HG02588 (cell line): ENCODE data around the gene CYSRT1.

ENCODE experiments used
- ATAC-seq: cut with Tn5 transposase; IDR thresholded peaks from one replicate; pipeline ENCODE4 v1.9.1; 2021; ENCODE audit warnings: mild to moderate bottlenecking, moderate library complexity; ENCODE audit not compliant: unreplicated experiment

Gene CYSRT1

GRCh38 chr9:137189297-137190295, 35.4 kb upstream of the CYSRT1 start:
- no peak for ATAC-seq

DNA sequence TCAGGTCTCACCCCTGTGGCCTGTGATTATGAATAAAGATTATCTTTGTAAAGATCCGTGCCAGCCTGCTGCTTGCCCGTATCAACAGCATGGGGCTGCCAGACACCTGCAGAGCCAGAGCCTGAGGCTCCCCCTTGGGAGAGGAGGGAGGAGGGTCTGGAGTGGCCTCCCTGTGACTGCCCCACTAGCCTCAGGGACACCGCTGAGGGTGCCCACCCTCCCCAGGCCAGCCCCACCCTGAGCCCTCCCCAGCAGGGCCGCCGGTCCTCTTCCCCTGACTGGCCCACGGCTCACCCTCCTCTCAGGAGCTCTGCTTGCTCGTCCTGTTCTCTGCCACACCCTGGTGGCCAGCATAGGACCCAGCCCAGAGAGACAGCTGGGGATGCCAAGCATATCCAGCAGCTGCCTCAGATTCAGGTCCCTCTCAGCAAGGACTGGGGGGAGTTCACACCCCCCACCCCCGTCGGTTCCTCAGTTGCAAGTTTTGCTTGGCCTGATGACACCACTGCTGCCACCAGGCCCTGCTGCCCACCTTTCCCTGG, 34.6 kb upstream of the CYSRT1 start:
- no peak for ATAC-seq

DNA sequence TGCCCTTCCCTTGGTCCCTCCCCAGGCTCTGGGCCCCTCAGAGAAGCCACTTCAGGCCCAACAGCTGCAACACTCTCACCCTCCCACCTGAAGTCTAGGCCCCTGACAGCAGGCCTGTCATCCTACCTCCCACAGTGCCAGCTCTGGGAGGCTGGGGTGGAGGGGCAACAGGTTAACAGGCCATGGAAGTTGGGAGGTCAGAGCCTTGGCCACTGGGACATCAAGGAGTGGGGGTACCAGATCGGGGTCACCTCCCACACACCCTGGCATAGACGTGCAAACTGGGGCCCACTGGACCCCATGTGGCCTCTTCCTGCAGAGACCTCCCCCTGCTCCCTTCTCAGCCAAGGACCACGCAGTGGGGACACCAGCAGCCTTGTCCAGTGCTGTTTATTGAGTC, 33.7 kb upstream of the CYSRT1 start:
- ATAC-seq = no peak

DNA sequence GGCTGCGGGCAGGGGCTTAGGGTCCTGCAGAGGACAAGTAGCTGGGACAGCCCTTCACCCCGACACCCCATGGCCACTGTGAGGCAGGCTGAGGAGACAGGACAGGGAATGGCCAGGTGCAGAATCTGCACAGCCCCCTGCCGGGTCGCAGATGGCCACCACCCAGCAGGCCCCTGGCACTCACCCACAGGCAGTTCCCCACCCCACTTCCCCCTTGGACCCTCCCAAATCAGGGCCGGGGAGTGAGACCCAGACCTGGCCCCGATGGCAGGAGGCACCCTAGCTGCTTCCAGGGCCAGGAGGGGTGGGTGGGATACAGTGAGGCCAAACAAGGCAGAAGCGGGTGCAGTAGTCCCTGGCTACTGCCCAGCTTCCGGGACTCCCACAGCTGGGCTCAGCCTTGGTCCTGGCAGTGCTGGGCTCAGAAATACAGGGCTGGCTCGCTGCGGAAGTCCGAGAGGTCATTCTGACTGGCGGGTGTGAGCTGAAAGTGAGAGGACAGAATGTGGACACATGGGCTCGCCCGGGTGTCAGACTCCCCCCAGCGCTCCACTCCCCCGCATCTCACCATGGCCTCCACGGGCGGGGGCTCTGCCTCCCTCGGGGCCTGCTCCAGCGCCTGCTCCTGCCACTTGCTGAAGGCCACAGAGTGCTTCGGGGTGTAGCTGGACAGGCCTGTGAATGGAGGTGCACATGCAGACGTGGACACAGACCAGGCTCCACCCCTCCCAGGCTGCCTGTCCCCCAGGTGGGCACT, 33.1 kb upstream of the CYSRT1 start:
- ATAC-seq = no peak

- no peak for ATAC-seq
These were observed 32.6 kb upstream of the CYSRT1 start for GRCh38 chr9:137192448-137192780.

DNA sequence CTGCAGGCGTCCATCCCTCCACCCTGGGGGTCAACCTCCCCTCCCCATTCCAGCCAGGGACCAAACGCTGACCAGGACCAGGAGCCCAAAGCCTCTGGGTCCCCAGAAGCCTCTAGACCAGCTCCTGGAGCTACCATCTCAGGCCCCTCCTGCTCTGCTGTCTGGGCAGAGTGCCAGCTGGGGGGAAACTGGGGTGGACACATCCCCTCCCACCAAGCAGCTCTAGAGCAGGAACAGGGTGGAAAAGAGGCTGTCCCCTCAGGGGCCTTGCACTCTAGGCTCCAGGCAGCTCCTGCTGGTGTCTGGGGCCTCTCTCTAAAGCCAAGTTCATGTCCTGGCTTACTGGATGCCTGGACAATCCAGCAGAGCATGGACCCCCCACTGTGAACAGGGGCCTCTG, 32.1 kb upstream of the CYSRT1 start:
- no peak for ATAC-seq

- no peak for ATAC-seq
These were observed 31.2 kb upstream of the CYSRT1 start for GRCh38 chr9:137193771-137194170.

DNA sequence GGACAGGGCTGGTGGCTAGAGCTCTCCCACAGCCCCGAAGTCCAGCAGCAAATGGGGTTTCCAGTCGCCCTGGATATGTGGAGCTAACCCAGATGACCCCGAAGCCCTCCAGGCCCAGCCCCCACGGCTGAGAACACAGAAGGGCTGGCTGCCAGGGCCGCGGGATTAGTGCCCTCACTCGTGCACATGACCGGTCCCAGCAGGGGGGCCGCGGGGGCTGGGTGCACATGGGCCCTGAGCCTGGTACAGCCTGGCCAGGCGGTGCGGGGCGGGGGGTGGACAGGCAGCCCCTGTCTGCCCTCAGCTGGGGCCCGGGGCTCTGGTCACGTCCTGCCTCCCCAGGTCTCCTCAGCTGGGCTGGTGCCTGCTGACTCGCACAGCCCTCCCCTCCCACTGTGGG, 30.6 kb upstream of the CYSRT1 start:
- ATAC-seq = no peak

DNA sequence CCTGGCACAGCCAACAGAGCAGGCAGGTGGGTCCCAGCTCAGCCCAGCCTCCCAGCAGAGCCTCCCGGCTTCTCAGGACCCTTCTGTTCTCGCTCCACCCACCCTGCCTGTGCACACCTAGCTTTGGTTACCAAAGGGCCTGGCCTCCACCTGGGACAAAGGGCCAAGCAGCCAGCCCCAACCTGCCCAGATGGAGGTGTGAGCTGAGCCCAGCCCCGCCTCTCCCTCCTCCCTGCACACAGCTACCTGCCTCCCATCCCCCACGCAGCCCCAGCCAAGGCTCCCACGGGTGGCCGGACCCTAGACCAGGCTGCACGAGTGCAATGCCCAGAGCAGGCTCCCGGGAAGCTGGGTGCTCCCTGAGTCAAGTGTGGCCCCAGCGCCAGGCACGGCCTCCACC, 30.1 kb upstream of the CYSRT1 start:
- ATAC-seq = no peak

DNA sequence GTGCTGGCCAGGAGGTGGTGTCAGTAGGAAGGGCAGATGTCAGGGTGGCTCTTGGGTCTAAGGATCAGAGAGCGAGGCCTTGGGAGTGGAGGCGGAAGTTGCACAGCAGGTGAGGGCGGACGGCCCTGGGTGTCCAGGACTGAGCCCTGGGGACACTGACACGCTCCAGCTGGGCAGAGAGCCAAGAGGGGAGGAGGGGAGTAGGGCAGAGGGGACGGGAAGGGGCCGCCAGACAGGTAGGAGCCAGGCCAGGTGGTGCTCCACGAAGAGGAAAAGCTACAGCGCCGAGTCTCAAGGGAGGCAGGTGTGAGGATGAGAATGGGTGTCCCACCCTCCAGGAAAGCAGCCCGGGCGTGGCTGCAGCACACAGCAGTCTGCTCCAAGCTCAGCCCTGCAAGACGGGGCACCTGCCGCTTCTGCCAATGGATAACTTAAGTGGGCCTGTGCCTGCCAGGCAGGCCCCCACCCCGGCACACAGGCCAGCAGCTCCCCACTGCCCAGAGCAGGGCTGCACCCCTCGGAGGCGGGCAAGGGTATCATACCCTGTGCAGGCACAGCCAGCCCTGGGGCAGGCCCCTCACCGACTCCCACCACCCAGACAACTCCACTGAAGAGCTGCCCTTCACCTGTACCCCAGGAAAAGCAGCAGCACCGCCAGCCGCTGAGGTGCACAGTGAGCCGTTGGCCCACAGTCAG, 29.3 kb upstream of the CYSRT1 start:
- no peak for ATAC-seq

DNA sequence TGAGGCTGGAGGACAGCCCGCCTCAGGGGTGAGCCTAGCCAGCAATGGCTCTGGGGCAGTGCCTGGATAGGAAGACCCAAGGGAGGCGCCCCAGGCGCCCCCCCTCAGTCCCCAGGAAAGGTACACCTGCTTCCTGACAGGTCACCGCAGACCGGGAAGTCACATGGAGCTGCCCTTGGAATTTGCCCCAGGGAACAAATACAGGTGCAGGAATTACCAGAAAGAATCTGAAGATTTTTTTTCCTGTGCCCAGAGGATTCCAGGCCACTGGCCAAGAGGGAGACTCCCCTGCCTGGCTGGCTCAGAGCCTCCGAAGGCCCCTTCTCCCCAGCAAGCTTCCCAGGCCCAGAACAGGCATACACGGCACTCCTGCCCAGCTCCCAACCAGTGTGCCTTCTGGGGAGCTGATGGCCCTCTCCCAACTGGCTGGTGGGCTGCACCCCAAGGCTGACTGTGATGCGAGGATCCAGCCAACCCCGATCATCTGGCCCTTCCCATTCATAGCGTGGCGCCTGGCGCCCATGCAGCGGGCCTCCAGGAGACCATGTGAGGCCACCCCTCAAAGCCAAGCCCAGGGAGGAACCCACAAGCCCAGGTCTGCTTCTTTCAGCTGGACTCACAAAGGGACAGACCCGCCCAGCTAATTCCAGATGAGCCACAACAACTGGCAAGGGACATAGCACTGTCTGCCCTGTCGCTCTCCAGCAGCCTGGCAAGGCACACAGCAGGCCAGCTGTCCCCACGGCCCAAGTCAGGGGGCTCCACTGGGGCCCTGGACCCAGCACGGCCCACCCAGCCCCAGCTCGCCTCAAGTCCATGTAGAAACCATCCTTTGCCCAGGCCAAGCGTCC, 26.7 kb upstream of the CYSRT1 start:
- ATAC-seq = no peak

DNA sequence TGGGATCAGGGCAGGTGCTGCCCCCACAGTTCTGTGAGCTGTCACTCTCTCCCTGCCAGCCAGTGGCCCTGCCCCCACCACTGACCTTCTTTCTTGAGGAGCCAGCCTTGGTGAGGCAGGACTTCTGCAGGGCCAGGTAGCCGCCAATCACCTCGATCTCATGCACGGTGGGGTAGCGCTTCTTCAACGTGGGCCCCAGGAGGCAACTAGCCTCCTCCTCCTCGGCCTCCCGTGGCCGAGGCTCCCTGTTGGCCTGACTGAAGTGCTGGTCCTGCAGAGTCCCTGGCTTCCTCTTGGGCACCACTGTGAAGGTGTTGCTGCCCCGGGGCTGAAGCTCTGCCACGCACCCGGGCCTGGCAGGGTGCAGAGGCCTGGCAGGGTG, 26.1 kb upstream of the CYSRT1 start:
- ATAC-seq = no peak

- no peak for ATAC-seq
These were observed 25.4 kb upstream of the CYSRT1 start for GRCh38 chr9:137199411-137200121.

GRCh38 chr9:137200311-137201204, 24.4 kb upstream of the CYSRT1 start, which contains the start of gene TPRN:
Gene TPRN (minus strand): TSS chr9:137200741. CDS start chr9:137200711, 30 bp downstream.
- peak; percentile 75 for ATAC-seq

DNA sequence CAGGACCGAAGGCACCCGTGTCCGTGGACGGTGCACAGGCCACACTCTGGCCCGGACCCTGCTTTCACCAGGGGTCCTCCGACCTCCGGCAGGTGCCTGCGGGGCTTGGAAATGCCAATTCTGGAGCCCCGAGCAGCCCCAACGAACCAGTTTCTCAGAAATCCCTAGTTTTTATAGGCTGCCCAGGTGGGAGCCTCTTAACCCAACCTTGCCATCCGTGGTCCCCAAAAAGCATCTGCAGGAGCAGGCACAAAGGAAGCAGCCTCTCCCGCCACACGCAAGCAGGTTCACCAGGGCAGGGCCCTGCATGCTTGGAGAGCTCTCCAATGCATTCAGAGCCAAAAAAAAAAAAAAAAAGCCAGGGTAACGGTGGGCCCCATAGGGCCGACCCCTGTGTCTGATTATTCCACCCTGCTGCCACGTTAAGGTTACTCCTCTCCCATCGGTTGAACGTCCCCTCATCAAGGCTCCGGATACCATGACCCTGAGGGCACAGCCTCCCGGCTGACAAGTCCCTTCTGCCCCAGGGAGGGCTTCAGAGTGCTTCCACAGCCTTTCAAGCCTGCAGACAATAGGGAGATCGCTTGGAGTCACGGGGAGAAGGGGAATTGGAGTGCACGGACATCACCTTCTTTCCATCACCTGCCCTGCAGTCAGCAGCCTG, 23.6 kb upstream of the CYSRT1 start:
- no peak for ATAC-seq

DNA sequence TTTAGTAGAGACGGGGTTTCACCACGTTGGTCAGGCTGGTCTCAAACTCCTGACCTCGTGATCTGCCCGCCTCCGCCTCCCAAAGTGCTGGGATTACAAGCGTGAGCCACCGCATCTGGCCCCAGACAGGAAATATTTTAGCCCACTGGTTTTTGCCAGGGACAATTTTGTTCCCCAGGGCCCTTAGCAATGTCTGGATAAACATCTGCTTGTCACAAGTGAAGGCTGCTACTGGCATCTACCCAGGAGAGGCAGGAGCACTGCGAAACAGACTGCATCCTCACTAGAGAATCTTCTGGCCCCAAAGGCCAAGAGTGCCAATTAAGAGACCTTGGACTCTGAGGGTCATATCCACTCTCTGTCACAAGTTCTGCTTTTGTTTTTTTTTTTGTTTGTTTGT, 22.0 kb upstream of the CYSRT1 start:
- no peak for ATAC-seq

DNA sequence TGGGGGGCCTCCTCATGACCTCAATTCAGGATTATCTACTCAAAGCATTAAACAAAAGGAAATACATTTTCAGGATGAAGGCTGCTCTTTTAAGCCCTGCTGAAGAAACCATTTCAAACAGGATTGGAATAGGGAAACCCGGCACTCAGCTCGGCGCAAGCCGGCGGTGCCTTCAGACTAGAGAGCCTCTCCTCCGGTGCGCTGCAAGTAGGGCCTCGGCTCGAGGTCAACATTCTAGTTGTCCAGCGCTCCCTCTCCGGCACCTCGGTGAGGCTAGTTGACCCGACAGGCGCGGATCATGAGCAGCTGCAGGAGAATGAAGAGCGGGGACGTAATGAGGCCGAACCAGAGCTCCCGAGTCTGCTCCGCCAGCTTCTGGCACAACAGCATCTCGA, 20.2 kb upstream of the CYSRT1 start:
- no peak for ATAC-seq
